ENCODE results near the gene LDHD. TPM values are rescaled to one million over a fixed set of nuclear protein-coding genes. Genes with fewer than 3 reads are reported as not detected.

Gene LDHD
- polyA plus RNA-seq, 1 donor = 3.0 TPM

GRCh38 chr16:75080205-75081029, 36.2 kb downstream of the LDHD start:
- DNase-seq (ENCODE audit: low read depth) = no peak

GRCh38 chr16:75079346-75079926, 37.1 kb downstream of the LDHD start:
- DNase-seq (ENCODE audit: low read depth) = no peak

DNA sequence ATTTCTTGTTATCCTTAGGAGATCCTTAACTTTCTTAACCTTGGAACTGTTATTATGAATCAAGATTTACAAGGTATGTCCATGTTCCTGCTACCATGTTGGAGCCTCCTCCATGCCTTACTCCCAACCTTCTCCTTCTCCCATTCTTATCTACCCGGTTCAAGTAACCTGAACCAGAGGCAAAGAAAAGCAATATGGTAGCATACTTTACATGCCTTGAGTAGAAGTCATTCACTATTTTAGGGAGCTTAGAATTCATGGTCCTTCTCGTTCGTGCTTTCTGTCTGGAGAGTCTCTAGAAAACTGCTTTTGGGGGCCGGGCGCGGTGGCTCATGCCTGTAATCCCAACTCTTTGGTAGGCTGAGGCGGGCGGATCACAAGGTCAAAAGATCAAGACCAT, 37.7 kb downstream of the LDHD start:
- DNase-seq (ENCODE audit: low read depth) = no peak

DNA sequence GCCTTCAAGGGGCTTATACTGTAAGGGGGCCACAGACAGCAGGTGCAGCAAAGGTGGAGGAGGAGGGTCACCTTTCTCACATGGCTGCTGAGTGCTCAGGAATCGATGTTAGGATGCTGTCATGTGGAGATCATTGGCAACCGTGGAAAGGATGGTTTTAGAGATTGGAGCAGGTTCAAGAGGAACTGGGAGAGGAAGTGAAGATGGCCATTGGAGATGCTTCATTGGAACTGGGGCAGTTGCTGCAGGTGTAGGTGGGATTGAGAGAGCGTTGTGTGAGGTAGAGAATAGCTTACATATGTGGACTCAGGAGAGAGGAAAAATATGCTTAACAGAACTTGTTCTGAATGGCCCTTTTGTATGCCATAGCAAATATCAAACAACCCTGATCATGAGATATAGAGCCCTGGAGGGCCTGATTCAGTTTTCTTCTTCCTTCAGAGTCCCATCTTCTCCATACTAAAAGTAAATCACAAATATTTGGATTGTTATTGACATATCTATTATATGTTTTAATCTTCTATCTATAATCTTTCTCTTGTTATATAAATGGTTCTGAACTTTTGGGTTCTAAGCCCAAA, 40.8 kb downstream of the LDHD start:
- no peak for DNase-seq (ENCODE audit: low read depth)

DNA sequence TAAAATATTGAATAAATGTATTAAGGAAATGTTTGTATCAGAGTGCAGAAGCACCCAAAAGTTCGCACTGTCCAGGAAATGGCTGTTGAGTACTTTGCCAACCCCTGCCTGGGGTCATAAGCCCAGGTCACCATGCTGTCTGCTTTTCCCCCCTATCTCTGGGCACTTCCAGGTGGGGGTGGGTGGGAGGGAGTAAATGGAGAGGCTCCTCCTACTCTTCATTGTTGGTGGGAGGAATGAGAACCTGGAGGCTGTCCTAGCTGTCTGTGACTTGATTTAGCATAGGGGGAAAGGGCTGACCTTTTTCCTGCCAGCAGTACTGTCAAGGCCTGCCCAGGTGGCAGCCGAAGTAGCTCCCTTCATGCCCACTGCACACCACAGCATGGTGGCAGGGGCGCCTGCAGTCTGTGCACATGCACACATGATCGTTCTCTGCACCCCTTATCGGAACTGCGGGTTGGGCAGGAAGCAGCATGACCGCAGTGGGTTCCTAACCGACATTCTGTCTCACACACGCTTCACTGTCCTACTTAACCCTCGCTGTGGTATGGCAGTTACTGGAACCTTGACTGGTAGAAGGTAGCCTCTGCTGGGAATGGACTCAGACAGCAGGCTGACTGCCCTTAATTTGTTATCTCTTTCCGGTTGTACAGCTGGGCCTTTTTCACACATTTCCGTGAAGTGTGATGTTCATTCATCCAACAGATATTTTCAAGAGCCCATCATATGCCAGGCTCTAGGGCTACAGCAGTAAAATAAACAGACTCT, 41.5 kb downstream of the LDHD start:
- DNase-seq (ENCODE audit: low read depth) = no peak

- DNase-seq (ENCODE audit: low read depth) = no peak
Observed at GRCh38 chr16:75074304-75074793, 42.2 kb downstream of the LDHD start.

GRCh38 chr16:75073545-75074303, 42.9 kb downstream of the LDHD start:
- no peak for DNase-seq (ENCODE audit: low read depth)

DNA sequence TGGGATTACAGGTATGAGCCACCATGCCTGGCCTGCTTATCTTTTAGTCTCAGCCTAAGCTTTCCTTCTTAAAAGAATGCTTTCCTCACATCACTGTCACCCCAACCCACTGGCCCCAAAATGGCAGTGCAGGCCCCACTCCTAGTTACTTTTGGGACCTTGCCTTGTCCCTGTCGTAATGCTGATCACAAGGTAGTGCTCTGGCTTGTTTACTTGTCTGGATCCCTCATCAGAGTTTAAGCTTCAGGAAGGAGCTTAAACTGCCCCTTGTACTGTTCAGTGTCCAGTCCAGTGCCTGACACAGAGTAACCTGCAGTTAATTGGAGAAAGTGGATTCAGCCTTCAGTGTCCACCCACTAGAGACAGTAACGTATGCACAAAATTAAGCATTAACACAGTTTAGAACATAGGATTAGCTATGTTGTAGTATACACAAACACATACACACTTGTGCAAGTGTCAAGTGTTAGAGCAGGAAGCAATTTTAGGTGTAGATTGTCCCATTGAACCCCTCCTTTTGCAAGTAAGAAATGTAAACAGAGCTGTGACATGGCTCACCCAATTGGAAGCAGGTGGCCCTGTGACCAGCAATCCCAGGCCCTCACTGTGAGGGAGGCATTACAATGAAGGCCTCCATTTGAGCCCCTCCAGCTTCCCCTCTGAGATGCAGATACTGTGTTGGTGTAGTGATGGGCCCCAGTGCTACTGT, 44.2 kb downstream of the LDHD start:
- no peak for DNase-seq (ENCODE audit: low read depth)

DNA sequence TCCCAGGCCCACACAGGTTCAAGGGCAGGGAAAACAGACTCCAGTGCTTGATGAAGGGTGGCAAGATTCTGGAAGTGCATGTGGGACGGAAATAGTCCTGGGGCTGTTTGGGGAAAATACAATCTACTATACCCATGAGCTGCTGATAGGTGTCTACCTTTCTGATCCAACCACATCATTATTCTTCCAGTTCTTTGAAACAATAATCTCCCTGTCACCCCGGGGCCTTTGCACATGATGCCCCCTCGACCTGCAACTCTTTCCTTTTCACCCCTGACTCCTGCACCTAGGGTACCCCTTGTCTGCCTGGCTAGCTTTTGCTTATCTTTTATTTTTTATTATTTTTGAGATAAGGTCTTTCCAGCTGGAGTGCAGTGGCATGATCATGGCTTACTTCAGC, 45.0 kb downstream of the LDHD start:
- DNase-seq (ENCODE audit: low read depth) = no peak

DNA sequence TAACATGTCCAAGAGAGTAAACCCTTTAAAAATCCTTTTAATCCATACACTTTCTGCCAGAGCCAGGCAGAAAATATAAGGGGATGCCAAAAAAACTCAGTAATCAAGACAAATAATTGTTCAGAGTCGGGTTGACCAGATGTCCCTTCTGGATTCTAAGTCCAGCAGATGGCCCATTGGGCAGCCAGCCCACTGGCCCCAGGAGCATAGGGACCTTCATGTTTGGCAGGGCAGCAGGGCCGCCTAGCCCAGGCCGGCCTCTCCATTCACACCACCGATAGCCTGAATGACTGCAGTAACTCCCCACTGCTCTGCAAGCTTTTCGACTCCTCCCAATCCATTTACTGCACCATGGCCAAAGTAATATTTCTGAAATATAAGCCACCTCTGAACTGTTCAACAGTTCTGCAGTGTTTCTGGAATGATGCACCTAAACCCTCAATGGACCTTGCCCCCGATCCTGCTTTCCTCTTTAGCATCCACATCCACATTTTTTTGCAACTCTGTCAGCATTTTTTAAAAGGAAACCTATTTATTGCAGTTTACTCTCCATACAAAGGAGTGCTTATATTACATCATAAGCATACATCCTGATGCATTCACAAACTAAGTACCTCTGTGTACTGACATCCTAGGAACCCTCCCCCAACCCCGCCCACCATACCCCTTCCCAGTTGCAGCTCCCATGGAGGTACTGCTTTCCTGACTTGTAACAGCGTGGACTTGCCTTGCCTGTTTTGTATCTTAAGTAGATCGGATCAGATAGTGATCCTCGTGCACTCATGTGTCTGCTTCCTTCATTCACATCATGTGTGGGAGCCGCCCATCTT, 46.4 kb downstream of the LDHD start:
- peak; percentile 31 for DNase-seq (ENCODE audit: low read depth)

DNA sequence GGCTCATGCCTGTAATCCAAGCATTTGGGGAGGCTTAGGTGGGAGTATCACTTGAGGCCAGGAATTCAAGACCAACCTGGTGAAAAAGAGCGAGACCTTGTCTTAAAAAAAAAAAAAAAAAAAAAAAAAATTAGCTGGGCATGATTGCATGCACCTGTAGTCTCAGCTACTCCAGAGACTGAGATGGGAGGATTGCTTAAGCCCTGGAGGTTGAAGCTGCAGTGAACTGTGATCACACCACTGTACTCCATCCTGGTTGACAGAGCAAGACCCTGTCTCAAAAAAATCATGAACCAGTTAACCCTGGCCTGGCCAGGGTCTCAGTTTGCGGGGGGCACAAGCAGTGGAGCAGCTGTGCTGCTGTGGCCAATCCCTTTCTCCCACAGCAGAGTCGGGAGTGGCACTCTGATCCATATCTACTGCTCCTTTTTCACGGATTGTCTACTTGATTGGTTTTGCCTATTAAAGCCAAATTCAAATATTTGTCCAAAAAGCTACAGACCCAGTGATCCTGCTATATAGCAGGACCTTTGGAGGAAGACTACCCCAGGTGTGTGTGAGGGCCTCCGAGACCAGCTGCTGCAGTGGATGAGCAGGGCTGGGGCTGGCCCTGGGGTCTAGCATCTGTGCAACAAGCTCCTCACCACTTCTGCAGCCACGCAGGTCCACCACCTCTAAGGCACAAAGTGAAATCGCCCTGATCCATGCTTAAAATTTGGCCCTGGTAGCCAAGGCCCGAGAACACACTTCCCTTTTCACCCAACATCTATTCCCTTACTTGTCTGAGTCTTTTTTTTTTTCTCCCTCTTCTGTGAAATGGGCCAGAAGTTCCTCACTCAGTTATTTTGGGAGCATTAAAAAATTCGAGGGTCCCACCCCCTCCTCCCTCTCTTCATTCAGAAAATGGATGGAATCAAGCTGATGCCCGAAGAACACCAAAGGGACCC, 48.2 kb downstream of the LDHD start:
- no peak for DNase-seq (ENCODE audit: low read depth)

- no peak for DNase-seq (ENCODE audit: low read depth)
Observed at GRCh38 chr16:75066861-75067447, 49.6 kb downstream of the LDHD start.

DNA sequence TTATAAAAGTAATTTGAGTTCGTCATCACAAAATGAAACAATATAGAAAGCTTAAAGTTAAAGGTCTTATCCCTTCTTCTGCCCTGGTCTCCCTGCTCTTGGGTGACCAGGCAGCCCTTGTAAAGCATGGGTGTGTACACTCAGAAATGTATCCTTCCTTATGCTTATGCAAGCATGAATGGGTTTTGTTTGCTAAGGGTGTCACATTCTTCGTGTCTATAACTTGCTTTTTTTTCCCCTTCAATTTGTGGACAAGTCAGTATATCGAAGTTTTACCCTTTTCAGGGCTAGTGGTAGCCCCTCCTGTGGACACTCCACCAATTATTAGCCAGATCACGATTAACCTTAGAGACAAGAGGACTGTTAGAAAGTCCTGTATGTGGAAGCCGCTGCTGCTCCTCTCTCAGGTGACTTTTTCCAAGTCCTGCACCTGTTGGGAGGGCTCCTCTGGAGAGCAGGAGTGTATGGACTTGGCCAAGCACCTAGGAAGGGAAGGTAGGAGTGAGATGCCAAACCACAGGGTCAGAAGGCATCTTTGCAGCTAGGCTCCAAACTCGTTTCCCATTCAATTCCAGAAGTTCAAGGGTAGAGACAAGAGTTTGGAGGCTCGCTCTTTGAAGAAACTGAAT, 50.9 kb downstream of the LDHD start:
- no peak for DNase-seq (ENCODE audit: low read depth)

DNA sequence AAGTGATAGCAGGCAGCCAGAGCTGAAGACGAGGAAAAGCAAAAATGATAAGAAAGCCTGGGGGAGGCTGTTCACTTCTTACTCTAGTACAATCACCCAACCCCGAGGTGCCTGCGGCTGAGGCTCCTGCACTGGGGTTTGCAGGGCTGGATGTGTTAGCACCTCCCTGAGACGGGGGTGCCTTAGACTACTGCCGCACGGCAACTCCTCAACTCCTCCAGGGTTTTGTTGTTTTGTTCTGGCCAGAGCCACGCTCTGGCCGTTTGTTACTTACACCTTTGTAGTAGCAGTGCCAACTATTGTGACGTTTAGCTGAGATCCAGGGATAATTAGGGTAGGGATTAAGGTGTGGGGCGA, 51.5 kb downstream of the LDHD start:
- DNase-seq (ENCODE audit: low read depth) = no peak

DNA sequence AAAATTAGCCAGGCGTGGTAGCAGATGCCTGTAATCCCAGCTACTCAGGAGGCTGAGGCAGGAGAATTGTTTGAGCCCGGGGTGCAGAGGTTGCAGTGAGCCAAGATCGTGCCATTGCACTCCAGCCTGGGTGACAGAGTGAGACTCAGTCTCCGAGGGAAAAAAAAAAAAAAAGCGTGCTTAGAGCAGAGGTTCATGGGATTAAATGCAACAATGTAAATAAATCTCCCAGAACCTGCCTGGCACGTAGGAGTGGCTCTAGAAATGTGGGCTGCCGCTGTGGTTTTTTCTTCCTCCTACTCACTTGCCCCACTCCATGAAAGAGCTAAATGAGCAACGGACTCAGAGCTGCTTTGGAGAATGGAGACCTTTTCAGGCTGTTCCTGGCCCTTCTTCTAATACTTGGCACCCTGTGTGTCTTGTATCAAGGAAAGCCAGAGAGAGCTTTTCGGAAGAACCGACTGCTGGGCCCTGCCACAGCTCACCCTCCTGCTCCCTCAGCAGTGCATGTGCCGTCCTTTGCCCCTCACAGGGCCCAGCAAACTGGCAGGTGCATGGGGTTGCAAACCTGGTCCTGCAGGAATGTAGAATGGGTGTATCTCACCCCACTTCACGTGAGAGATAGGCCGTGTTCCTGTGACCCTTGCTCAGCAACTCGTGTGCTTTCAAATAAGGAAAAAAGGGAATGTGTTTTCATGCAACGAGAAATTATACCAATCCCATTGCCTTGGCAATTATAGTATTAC, 52.0 kb downstream of the LDHD start:
- no peak for DNase-seq (ENCODE audit: low read depth)

DNA sequence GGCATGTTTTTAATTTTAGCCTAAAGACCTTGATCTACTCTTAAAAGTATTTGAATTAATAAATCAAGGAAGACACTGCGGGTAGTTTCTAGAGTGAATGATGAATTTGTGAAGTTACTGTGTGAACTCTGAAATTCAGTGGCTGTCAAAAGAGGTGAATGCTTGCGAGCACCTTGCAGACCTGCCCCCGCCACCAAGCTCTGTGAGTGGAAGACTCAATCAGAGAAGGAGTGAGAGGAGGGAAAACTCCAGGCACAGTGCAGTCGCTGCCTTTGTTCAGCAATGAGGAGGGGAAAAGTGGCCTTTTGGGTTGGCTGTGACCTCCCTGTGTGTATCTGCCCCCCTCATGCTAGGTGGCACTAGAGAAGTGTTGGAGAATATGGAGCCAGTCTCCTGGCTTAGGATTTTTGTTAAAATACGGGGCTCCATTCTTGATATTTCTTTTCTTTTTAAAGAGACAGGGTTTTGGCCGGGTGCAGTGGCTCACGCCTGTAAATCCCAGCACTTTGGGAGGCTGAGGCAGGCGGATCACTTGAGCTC, 53.0 kb downstream of the LDHD start:
- no peak for DNase-seq (ENCODE audit: low read depth)

DNA sequence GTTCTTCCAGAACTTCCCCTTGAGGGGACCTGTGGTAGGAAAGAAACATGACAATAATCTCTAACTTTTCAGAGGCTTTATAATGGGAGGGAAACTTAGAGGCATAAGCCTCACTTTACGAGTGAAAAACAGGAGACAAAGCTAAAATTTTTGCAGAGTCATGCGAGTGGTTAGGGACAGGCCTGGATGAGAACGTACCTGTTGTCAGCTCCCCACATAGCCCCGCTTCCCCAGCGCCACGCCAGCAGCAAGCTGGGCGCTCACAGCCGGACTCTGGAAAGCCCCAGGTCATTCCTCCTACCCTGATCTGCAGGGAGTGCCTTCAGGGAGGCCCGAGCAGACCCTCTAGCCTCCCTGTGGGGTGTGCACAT, 53.6 kb downstream of the LDHD start:
- no peak for DNase-seq (ENCODE audit: low read depth)

All from forelimb muscle (tissue), 1 donor.